ENCODE data around the gene VAX1.
"Not testable (repeated sequence)": the region's sequence is repeated elsewhere in the genome, so short reads cannot be mapped to it uniquely, and the experiment has no call there.

The VAX1 gene

DNA sequence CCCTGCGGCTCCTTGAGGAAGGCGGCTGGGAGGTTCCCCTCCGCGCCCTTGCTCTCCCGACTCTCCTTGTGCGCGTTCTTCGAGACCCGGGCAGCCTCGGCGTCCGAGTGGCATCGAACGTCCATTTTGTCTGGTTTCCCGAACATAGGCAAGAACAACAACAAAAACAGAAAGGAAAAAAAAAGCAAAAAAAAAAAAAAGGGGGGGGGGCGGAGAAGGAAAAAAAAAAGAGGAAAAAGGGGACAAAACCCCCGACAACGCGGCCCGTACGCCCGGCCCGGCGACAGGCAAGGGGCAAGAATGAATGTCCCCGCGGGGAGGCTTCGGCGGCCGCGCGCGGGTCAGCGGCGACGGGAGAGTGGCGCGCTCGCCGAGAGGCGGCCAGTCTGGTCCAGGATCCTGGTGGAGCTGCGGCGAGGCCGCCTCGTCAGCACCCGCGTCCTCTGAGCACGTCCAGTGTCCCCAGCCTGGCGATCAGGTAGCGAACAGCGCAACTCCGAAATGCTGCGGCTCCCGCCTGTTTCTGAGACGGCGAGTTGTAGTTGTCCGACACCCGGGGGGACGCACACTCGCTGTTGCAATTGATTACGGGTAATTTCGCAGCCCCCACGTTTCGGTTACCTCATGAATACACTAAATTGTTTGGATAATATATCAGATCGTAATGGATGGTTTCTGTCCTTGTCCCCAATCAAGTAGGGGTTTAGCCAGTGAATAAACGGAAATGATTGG lies at the start of gene VAX1:
Gene VAX1 (minus strand): TSS at position 360 of the 732 bp plus-strand sequence. CDS start 214 bp downstream, at position 146.
- DNase-seq: no peak

DNA sequence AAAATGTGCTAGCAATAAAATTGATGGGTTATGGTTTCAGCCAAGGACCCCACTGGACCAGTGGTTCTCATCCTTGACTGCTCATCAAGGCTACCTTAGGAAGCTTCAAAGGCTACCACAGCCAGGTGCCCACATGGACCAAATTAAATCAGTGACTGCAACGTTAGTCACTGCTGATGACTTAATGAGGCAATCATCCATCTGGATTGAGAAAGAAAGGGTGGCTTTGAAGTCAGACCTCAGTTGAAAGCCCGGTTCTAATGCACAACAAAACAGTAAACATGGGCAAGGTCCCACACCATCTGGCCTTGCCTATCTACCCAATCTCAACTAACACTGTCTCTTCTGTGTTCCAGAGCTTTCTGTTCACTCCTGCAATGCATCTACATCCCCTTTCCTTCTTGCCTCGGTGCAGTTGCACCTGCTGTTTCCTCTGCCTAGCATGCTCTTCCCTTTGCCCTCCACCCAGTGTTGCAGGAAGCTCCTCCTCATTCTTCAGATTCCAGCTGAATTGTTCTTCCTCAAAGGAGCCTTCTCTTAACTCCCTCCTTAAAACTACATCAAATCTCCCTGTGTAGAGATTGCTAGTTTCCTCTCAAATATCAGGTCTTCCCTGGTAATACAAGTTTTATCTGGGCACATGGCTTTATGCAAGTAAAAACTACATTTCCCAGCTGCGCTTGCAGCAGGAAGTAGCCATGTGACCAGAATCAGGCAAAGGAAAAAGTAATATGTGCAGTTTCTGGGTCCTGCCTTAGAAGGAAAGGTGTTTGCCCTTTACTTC lies 49.0 kb upstream of the VAX1 start:
- no peak for DNase-seq

DNA sequence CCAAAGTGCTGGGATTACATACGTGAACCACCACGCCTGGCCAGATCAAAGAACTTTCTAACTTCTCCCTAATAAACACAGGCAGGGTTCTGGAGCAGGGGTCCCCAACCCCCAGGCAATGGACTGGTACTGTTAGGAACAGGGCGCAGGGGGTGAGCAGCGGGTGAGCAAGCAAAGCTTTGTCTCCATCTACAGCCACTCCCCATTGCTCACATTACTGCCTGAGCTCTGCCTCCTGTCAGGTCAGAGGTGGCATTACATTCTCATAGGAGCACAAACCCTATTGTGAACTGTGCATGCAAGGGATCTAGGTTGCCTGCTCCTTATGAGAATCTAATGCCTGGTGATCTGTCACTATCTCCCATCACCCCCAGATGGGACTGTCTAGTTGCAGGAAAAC lies 47.7 kb upstream of the VAX1 start:
- not testable (repeated sequence) for DNase-seq

DNA sequence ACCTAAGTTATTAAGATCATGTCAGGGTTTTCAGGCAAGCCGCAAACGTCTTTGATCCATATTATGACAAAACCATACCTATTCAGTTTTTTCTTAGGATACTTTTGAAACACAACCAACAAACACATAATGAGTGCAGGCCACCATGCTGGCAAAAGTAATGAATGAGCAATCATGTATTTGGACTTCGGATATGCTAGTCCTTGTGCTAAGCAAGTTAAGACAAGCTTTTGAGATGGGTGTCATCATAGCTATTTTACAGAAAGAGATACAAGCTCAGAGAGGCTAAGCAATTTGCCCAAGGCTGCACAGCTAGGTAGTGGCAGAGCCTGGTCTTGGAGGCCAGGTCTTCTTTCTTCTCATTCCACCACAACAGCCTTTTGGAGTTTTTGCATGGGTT lies 46.8 kb upstream of the VAX1 start:
- DNase-seq: no peak

DNA sequence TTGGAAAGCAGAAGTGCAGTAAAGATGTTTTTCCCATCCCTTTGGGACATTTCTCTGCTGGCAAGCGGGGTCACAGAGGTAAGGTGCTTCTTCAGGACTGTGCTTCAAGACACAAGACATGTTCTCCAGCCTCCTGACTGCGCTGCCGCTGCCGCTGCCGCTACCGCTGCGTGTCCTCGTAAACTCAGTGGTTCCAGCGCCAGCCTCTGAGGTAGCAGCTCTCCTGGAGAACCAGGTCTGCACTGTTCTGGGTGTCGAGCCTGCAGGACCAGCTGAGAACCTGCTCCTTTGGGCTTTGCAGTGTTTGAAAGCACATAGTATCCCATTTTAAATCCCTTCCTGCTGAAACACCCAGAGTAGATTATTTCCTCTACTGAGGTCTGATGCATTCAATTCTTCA lies 46.2 kb upstream of the VAX1 start:
- DNase-seq: no peak

DNA sequence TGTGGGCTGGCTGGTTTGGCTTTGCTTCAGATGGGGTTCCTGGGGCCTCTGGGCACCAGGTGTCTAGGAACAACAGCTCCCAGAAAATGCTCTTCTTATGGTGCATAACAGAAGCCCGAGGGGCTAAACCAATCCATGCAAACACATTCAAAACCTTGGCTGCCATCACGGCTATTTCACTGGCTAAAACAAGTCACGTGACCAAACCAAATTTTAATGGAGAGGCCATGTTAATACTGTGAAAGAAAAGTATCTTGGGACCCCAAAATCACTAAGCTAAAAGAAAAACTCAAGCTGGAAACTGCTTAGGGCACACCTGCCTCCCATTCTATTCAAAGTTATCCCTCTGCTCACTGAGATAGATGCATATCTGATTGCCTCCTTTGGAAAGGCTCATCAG lies 40.1 kb upstream of the VAX1 start:
- DNase-seq: no peak

- DNase-seq: no peak
Measured at GRCh38 chr10:117175901-117176534, 37.9 kb upstream of the VAX1 start.

- DNase-seq: no peak
Measured at GRCh38 chr10:117175215-117175900, 37.3 kb upstream of the VAX1 start.

DNA sequence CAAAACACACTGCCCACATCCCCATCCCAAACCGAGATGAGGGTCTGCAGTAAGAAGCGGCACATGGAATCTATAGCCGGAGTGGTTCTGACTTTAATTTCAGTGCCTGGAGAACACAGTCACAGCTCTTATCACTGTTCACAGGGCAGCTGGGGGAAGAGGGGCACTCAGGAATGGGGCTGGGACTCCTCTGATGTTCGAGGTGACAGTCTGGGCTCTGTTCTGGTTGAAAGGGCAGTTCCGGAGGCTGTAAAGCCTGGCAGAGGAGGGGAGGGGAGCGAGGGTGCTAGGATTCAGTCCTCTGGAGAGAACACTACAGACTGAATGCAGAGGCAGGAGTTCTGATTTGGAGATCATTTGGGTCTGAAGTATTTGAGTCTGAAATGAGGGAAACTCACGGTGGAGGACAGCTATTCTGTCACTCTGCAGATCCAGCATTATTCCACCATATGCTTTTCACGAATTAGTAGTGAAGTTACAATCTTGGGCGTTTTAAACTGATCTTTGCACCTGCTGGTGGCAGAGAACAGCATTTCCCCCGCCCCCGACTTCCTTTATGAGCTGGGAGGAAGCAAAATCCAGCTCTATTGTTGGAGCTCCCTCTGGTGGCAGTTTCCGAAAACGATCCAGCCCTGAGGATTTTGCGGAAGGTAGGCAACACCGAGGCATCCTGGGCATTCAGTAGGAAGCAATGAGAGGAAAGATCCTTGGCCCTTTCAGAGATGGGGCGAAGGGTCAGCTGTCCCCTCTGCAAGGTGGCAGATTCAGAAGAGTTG lies 36.6 kb upstream of the VAX1 start:
- DNase-seq: no peak

DNA sequence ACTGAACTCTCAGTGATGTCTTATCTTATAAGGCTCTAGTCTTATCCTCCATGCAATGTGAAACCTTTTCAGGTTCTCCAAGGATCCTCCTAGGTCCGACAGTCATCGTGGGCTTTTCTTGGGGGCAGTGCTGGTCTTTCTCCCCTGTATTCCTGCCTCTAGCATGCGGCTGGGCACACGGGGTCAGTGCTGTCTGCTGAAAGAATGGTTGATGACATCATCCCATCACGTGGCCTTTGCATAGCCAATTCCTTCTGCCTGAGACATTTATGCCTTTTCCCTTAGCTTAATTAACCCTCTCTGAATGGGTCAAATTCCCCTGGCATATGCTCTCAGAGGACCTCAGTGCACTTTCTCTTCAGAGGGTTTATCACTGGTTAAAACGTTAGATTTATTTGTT lies 32.2 kb upstream of the VAX1 start:
- no peak for DNase-seq

DNA sequence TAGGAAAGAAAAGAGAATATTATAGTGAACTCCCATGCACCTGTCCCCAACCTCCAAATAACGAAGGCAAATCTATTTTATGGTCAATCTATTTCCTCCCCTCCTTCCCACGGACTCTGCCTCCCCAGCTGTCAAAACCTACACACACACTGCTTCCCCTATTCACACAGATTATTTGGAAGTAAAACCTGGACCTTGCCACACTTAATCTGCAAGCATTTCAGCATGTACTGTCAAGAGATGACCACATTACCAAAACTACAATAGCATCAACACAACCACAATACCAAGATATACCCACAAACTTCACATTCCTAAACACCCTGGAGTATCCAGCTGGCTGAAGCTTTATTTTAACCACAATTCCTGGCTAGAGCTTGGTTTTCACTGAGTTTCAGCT lies 31.4 kb upstream of the VAX1 start:
- no peak for DNase-seq

DNA sequence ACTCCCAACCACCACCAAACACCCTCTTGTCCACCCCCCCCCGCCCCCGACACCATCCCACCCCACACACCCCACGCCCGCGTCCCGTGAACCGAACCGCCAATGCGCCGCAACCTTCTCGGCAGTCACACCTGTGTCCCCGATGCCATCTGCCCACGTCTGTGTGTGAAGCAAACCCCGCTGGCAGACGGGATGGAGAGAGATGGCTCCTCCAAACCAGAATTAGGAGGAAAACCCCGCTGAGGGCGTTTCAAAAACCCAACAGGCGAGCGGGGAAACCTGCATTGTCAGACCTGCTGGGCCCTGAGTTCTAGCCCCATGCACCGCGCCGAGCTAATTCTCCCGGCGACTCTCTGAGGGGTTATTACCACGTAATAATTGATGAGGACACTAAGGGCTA lies 30.7 kb upstream of the VAX1 start:
- no peak for DNase-seq

GRCh38 chr10:117167789-117168674 lies 30.0 kb upstream of the VAX1 start:
- no peak for DNase-seq

- DNase-seq: no peak
Measured at GRCh38 chr10:117167346-117167788, 29.3 kb upstream of the VAX1 start.

- no peak for DNase-seq
Measured at GRCh38 chr10:117166418-117167345, 28.6 kb upstream of the VAX1 start.

DNA sequence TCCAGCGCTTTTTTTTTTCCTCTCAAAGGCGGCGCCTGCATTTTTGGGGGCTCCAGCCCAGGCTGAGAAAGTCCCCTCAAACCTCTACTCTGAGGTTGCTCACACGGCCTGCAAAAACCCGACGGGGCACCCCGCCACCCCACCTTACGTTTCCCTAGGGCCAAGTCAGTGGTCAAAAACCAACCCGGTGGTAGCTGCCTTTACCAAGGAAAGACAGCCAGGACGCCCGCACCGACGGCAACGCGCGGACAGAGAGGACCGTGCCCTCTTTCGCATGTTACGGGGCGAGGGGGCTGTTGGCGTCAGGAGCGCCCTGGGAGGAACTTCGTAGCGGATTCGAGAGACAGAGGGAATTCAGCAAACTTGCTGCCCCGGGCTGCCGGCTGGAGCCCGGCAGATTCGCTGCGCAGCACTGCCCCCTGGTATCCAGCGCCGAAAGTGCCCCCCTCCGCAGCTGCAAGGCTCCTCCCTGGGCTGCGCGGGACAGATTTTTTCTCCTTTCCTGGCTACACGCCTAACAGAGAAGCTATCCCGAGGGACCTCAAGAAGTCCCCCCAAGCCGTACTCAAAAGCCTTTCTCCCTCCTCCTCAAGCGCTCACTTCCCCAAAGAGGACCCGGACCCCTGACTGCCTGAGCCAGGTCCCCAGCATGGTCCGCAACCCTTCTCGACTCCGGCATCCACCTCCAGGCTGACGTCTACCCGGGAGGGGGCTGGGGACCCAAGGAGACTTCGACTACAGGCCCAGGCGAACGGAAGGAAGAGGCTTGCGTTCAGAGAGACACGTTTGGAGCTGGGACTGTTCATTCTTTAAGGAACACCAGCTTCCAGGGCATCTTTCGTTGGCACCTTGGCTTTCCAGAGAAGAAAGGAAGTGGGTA lies 27.7 kb upstream of the VAX1 start:
- no peak for DNase-seq

DNA sequence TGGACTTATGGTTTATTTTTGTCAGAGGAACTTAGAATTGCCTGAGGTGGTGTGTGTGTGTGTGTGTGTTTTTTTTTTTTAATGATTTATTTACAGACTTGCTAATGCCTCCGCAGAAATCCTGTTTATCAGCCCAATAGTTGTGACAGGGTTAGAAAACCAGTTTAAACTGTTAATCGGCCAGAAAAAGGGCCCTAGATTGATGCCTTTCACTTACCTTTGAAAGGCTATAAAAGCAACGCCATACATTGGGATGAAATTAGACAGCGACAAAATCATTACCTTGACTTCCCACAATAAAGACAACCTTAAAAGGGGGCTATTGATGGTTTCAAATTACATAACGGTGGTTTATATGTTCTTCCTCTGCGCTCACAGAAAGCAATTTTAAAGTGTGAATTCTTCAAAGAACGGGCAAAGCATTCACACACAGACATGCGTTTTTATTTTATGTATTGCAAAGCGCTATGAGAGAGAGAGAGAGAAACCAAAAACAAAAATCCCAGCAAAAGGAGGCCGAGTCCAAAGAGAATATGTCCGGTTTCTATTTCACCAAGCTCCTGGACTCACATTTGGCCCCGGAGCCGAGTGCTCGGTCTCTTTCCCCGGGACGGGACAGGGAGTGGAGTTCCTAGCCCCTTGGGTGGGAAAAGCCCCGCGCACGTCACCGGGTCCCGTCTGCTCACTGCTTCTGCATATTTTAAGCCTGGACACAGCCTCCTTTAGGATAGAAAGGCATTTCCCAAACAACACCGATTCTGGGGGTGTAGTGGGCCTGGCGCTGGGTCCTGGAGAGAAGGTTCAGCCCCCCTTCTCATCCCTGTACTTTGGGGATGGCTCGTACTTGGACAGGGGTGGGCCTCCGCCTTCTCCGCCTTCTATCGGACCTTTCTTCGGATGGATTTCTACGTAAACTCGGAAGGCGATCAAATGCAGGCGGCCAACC lies 26.8 kb upstream of the VAX1 start:
- no peak for DNase-seq

DNA sequence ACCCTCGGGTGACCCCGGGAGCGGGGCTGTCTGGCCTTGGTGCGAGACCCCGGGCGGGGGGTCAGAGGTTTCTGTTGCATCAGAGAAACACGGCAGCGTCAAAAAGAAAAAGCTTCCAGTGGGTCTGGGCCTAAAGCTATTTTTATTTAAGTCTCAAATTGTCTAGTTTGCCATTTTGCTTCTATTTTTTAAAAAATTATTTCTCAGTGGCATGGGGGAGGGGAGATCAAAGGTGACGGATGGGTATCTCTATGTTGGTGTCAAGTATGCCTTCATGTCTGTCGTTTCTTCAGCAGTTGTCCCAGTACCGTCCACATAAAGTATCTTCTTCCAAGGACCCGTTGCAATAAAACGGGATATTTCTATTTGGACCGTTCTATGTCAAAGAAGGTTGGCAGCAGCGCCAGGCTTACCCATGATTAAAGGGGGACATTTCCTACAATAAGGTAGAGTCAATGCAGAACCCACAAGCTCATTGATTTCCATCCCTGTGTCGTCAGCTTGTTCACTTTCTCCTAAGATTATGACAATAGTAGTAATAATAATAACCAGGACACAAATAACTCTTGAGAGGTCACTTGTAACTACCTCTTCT lies 26.0 kb upstream of the VAX1 start:
- DNase-seq: no peak

All from cortex of kidney (tissue), 1 donor.